DOHH2 (cell line): Measurements from ENCODE around the gene MED8.

ENCODE experiments used
- CTCF ChIP-seq: fragments of 200-600 bp; sonication (generic); IDR thresholded peaks from one replicate; pipeline ENCODE4 v1.5.1; 2014; ENCODE audit warnings: antibody characterized with exemption, mild to moderate bottlenecking, low read depth, low read length; ENCODE audit not compliant: poor library complexity, severe bottlenecking
- EZH2phosphoT487 ChIP-seq: fragments of 200-600 bp; sonication (generic); IDR thresholded peaks from 2 replicates; pipeline ENCODE4 v1.6.1; 2017; ENCODE audit warnings: borderline replicate concordance, mild to moderate bottlenecking, antibody characterized with exemption, low read length, moderate library complexity, mixed read lengths

GRCh38 chr1:43420874-43421273 is 31.3 kb upstream of the MED8 start:
- TF ChIP-seq CTCF (no peak), EZH2phosphoT487 (no peak)
